Left renal pelvis (tissue), 4 donors: Measurements from ENCODE around the gene C20orf96. TPM values are rescaled to one million over a fixed set of nuclear protein-coding genes. Genes with fewer than 3 reads are reported as not detected.

Source experiments
- DNase-seq, 4 donors: peaks; one replicate each; pipeline ENCODE4 v3.0.0-alpha.2; 2013; ENCODE audit warnings: low read depth in 4 of 4, low spot score in 3 of 4
- polyA plus RNA-seq, 4 donors: library from polyadenylated mRNA; unstranded; fragments of 120-200 nt; gene quantifications; one replicate each; pipeline ENCODE4 v1.2.1, GENCODE V29; 2013; ENCODE audit not compliant: insufficient read length in 4 of 4

Gene C20orf96
- polyA plus RNA-seq, 4 donors, result 32.8 to 42.9 (median 36.7) TPM

DNA sequence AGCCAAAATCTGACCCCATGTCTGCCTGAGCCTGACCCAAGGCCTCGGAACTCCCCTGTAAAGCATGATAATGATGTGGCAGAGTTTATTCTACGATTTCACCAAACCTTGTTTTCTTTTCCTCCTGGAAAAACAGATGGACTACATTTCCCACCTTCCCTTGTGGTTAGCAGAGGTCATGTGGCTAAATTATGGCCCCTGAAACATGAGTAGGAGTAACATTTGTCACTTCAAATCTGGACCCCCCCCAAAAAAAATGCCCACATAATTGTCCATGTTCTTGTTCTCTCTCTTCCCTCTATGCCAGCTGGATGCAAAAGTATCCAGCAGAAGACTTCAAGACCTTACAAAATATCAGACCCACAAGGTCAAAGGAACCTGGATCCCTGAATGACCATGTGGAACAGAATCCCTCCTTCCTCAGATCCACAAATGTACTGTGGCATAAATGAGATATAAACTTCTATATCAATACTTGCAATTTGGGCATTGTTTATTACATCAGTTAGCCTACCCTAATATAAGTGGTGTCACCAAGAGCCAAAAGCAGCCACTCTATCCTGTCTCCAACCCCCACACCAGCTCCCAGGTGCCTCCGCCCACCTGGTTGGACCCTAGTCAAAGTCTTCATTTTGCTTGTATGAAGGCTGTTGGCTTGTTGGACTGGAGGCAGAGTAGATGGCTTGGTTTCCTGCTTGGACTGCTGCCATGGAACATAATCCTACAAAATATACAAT, 1.4 kb downstream of the C20orf96 start:
- no peak for DNase-seq

DNA sequence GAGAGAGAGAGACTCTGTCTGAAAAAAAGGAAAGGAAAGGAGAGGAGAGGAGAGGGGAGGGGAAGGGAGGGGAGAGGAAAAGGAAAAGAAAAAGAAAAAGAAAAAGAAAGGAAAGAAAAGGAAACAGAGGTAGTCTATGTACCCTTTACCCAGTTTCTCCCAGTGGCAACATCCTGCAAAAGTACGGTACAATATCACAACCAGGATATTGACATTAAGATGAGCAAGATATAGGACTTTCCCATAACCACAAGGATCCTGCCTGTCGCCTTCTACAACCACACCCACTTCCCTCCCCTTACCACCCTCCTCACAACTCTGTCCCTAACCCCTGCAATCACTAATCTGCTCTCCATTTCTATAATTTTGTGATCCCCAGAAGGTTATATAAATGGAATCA, 4.0 kb downstream of the C20orf96 start:
- DNase-seq, result no peak

DNA sequence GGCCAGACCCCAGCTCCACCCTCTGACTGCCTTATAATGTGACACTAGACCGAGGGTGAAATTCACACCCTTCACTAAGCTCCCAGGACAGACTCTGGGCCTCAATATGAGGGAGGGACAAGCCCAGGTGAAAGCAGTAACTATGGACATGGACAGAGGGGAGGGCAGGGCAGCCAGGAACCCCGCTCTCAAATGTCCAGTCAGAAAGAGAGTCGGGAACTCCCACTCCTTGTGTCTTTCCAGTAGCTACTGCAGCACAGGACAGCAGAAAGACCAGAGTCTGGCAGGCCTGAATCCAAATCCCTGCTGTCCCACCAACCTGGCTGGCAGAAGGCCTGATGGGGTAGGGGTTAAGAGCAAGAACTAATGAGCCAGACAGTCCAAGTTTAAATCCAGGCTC, 6.4 kb downstream of the C20orf96 start:
- no peak for DNase-seq

DNA sequence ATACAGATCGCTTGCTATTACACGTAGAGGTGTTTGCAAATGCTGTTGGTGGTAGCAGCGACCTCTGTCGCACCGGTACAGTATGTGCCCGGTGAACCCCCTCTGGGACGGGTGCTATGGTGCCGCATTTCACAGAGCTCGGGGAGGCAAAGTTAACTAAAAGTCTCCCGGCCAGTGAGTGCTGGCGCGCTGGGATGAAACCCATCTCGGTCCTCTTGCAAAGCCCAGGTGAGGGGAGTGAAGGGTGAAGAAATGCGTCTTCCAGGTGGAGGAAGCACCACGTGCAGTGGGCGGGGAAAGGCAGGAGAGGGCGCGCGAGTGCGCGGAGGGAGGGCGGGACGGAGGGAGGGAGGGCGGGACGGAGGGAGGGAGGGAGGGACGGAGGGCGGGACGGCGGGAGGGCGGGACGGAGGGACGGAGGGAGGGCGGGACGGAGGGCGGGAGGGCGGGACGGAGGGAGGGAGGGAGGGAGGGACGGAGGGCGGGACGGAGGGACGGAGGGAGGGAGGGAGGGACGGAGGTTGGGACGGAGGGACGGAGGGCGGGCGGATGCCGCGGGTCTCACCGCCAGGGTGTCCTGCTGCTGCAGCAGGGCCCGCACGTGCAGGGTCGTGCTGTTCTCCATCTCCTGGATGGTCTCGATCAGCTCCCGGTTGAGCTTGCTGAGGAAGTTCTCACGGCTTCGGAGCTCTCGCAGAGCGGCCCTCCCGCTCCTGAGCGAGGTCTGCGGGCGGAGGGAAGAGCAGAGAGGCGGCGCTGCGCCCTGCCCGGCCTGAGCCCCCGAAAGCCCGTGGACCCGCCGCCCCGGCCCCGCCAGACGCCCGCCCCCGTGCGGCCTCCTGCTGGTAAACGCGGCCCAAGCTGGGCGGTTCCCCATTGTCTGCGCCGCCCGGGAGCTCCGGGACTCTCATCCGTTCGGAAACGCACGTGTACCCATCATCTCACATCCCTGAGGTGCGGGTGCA, 11.7 kb downstream of the C20orf96 start:
- no peak for DNase-seq

- no peak for DNase-seq
Measured at GRCh38 chr20:278181-278580, 12.4 kb downstream of the C20orf96 start.

GRCh38 chr20:277496-277781, 13.1 kb downstream of the C20orf96 start:
- DNase-seq, result no peak

GRCh38 chr20:276620-277495, 13.7 kb downstream of the C20orf96 start:
- DNase-seq, result no peak

GRCh38 chr20:275791-276190, 14.8 kb downstream of the C20orf96 start:
- no peak for DNase-seq

DNA sequence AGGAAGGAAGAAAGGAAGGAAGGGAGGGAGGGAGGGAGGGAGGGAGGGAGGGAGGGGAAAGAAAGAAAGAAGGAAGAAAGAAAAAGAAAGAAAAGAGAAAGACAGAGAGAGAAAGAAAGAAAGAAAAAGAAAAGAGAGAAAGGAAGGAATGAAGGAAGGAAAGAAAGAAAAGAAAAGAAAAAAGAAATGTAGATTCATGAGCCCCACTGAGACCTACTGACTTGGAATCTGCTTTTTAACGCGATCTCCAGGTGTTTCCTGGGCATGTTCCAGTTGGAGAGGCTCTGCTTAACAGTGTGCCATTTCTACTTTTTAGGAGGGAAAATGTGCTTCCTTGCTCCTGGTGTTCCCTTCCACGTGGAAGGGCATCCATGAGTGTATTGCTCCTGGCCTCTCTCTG, 16.7 kb downstream of the C20orf96 start:
- DNase-seq, result no peak

GRCh38 chr20:272718-273117, 17.8 kb downstream of the C20orf96 start:
- no peak for DNase-seq

DNA sequence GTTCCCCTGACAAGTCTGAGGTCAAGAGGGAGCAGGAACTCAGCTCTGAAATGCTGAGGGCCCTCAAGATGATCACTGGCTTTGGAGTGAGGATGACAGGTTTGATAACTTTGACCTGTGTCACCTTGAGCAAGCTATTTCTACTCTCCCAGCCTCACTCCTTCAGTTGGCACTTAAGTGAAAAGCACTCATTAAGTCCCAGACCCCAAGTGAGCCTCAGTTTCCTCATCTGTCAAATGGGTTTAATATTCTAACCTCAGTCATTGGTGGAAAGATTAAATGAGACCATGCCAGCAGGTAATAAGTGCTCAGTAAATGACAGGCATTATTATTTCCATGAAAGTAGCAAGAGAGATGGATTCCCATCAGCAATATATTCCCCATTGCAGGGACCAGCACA, 19.0 kb downstream of the C20orf96 start:
- DNase-seq, result no peak

DNA sequence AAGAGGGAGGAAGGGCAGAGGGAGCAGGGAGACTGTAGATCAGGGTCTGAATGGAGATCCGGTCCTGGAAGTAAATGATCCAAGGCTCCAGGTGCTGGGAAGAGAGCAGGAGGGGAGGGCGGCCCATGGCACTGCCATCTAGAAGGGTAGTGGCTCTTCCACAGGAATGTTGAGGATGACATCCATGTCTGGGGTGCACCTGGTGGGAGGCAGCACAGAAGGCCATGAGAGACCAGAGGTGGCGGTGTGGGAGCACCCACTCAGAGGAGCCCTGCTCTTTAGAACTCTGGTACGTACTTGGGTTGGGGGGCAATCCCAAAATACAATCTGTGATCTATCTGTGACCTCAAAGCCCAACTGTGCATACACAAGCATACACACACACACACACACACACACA, 19.5 kb downstream of the C20orf96 start:
- no peak for DNase-seq

GRCh38 chr20:270517-270916, 20.0 kb downstream of the C20orf96 start:
- DNase-seq, result no peak

DNA sequence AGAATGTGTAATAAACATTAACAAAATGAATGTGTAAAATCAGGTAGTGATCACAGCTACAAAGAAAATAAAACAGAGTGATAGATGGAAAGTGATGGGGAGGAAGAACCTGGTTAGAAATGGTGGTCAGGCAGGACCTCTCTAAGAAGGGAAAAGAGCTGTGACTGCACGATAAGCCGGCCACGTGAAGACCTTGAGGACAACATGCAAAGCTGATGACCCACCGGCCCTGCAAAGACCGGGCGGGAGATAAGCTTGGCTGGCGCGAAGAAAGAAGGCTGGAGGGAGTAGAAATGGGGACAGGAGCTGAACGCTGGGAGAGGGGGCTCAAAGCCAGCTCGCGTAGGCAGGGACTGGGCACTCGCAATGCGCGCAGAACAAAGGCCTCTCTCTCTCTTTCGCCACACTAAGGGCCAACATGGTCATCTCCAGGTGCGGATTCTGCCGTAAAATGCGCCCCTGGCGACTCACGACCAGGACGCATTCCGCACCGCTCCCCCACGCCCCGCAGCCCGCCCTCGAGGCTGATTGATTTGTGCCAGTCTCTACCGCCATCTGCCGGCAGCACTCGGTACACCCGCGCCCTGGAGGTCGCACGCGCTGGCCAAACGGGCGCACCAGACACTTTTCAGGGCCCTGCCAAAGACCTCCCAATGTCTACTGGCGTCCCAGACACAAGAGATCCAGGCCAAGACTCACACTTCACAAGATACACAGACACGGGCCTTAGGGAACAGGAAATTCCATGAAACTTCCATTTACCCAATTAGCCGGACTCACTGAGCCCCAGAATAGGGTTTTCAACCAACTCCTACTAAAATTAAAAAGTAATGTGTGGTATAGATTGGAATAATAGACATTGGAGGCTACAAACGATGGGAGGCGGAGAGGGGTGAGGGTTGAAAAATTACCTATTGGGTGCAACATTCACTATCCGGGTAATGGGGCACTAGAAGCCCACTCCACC, 23.7 kb downstream of the C20orf96 start:
- peak; percentile 57 to 78 (median 66) for DNase-seq

GRCh38 chr20:263701-264100, 26.8 kb downstream of the C20orf96 start:
- no peak for DNase-seq

DNA sequence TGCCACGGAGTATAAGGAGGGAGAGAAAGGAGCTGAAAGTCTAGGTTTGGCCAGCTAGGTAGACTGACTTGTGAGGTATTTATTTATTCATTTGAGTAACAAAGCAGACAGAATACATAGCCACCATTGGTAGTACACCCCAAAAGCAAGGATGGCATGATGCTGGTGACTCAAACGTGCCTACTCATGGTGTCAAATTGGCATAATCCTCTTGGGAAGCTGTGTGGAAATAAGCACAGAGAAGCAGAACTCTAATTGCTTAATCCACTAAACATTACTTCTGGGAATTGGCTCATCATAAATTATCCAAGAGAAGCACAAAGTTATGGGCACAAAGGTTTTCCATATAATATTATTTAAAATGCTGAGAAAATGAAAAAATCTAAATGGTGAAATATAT, 30.6 kb downstream of the C20orf96 start:
- no peak for DNase-seq

DNA sequence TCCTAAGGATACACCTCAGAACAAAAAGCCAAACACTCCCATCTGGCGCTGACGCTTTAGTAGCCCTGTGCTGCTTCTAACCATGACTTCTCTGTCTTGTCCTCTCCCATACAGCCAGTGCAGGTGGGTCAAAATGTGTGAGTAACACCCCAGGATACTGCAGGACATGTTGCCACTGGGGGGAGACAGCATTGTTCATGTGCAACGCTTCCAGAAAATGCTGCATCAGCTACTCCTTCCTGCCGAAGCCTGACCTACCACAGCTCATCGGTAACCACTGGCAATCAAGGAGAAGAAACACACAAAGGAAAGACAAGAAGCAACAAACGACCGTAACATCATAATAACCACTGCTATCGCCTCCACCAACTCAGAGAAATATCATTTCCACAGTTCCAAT, 31.6 kb downstream of the C20orf96 start:
- DNase-seq, result no peak

DNA sequence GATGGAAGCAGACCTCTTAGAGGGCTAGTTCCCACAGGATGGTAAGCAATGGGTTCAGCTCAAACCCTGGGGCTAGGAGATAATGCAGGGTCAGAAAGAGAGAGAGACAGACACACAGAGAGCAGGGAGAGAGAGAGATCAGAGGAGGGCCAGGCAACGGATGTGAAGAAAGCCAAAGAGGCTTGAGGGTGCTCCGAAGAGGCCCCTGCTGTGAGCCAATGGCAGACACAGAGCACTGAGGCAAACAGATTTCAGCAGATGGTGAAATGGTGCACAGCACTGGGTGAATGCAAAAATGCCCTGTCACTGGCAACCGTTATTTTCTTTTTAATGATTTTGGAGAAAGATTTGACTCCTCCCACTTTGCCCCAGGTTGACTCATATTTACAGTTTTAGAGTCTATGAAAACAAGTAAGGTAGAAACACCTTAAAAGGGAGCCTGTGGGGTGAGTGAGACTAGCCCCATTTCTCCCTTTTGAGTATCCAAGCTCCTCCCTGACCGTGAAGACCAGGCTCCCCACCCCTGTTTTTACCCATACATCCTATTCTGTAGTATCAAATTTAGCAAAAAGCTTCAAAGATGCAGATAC, 32.2 kb downstream of the C20orf96 start:
- no peak for DNase-seq

DNA sequence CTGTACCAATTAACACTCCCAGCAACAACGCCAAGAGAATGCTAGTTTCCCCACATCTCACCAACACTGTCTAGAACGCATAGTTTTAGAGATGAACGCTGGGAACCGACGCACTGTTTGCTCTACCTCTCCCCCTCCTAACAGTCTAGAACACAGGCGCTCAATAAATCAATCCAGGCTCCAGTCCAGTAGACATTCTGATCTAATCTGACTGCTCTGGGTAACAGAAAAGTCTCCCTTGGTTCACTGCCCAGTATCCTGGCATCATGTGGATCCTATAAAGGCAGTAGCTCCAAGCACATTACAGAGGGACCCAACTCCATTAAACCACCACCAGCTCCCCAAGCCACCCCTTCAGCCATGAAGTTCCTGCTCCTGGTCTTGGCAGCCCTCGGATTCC, 33.1 kb downstream of the C20orf96 start, which contains the start of gene DEFB132:
DEFB132 (plus strand) TSS at position 306 of the 400 bp plus-strand sequence; CDS start at position 361, 55 bp downstream.
- no peak for DNase-seq
